ENCODE measurements around the gene ETF1.

Gene ETF1

GRCh38 chr5:138564242-138564641 is 21.2 kb upstream of the ETF1 start:
- no peak overlapping the region for H3K27ac ChIP-seq (ENCODE audit: insufficient read depth, low read length, poor library complexity, severe bottlenecking)
- DNase-seq: no peak
- H3K36me3 ChIP-seq (ENCODE audit: control insufficient read depth, insufficient read depth, low read length): peaks cover 64% of the 10 kb centered on the region
- H3K27me3 ChIP-seq (replicated peaks; ENCODE audit: control insufficient read depth, insufficient read depth, low read length, poor library complexity, severe bottlenecking): no peaks in the 10 kb centered on the region
- H3K4me3 ChIP-seq (ENCODE audit: insufficient read depth, low read depth, low read length, poor library complexity, severe bottlenecking): no peak overlapping the region
- H3K4me1 ChIP-seq (ENCODE audit: control insufficient read depth, insufficient read depth, low read length, poor library complexity, severe bottlenecking): peaks cover 16% of the 10 kb centered on the region
- H3K9me3 ChIP-seq (ENCODE audit: control insufficient read depth, low read length): no peaks in the 10 kb centered on the region

- Histone ChIP-seq H3K36me3 (ENCODE audit: control insufficient read depth, insufficient read depth, low read length) (peaks cover 64% of the 10 kb centered on the region), H3K4me1 (ENCODE audit: control insufficient read depth, insufficient read depth, low read length, poor library complexity, severe bottlenecking) (peaks cover 16% of the 10 kb centered on the region), H3K4me3 (ENCODE audit: insufficient read depth, low read depth, low read length, poor library complexity, severe bottlenecking) (no peak overlapping the region), H3K27me3 (replicated peaks; ENCODE audit: control insufficient read depth, insufficient read depth, low read length, poor library complexity, severe bottlenecking) (no peaks in the 10 kb centered on the region), H3K9me3 (ENCODE audit: control insufficient read depth, low read length) (no peaks in the 10 kb centered on the region), H3K27ac (ENCODE audit: insufficient read depth, low read length, poor library complexity, severe bottlenecking) (no peak overlapping the region)
- no peak for DNase-seq
Measured at GRCh38 chr5:138563340-138564118, 20.5 kb upstream of the ETF1 start.

- H3K27ac ChIP-seq (ENCODE audit: insufficient read depth, low read length, poor library complexity, severe bottlenecking): no peak overlapping the region
- H3K9me3 ChIP-seq (ENCODE audit: control insufficient read depth, low read length): no peaks in the 10 kb centered on the region
- peaks cover 16% of the 10 kb centered on the region for H3K4me1 ChIP-seq (ENCODE audit: control insufficient read depth, insufficient read depth, low read length, poor library complexity, severe bottlenecking)
- peaks cover 67% of the 10 kb centered on the region for H3K36me3 ChIP-seq (ENCODE audit: control insufficient read depth, insufficient read depth, low read length)
- no peak overlapping the region for H3K4me3 ChIP-seq (ENCODE audit: insufficient read depth, low read depth, low read length, poor library complexity, severe bottlenecking)
- no peaks in the 10 kb centered on the region for H3K27me3 ChIP-seq (replicated peaks; ENCODE audit: control insufficient read depth, insufficient read depth, low read length, poor library complexity, severe bottlenecking)
- no peak for DNase-seq
Measured at GRCh38 chr5:138560971-138561370, 17.9 kb upstream of the ETF1 start.

- Histone ChIP-seq H3K36me3 (ENCODE audit: control insufficient read depth, insufficient read depth, low read length) (peaks cover 72% of the 10 kb centered on the region), H3K4me1 (ENCODE audit: control insufficient read depth, insufficient read depth, low read length, poor library complexity, severe bottlenecking) (peaks cover 9% of the 10 kb centered on the region)
Measured at GRCh38 chr5:138559937-138560336, 16.9 kb upstream of the ETF1 start.

GRCh38 chr5:138557677-138558076 is 14.6 kb upstream of the ETF1 start:
- H3K4me1 ChIP-seq (ENCODE audit: control insufficient read depth, insufficient read depth, low read length, poor library complexity, severe bottlenecking): no peaks in the 10 kb centered on the region
- H3K4me3 ChIP-seq (ENCODE audit: insufficient read depth, low read depth, low read length, poor library complexity, severe bottlenecking): no peak overlapping the region
- H3K9me3 ChIP-seq (ENCODE audit: control insufficient read depth, low read length): no peaks in the 10 kb centered on the region
- no peaks in the 10 kb centered on the region for H3K27me3 ChIP-seq (replicated peaks; ENCODE audit: control insufficient read depth, insufficient read depth, low read length, poor library complexity, severe bottlenecking)
- no peak for DNase-seq
- no peak overlapping the region for H3K27ac ChIP-seq (ENCODE audit: insufficient read depth, low read length, poor library complexity, severe bottlenecking)
- peaks cover 81% of the 10 kb centered on the region for H3K36me3 ChIP-seq (ENCODE audit: control insufficient read depth, insufficient read depth, low read length)

More at GRCh38 chr5:138559937-138560336, 16.9 kb upstream of the ETF1 start:
- Histone ChIP-seq H3K4me3 (ENCODE audit: insufficient read depth, low read depth, low read length, poor library complexity, severe bottlenecking) (no peak overlapping the region), H3K9me3 (ENCODE audit: control insufficient read depth, low read length) (no peaks in the 10 kb centered on the region), H3K27ac (ENCODE audit: insufficient read depth, low read length, poor library complexity, severe bottlenecking) (no peak overlapping the region), H3K27me3 (replicated peaks; ENCODE audit: control insufficient read depth, insufficient read depth, low read length, poor library complexity, severe bottlenecking) (no peaks in the 10 kb centered on the region)
- DNase-seq: no peak

- no peaks in the 10 kb centered on the region for H3K27me3 ChIP-seq (replicated peaks; ENCODE audit: control insufficient read depth, insufficient read depth, low read length, poor library complexity, severe bottlenecking)
- no peaks in the 10 kb centered on the region for H3K4me1 ChIP-seq (ENCODE audit: control insufficient read depth, insufficient read depth, low read length, poor library complexity, severe bottlenecking)
- no peak overlapping the region for H3K27ac ChIP-seq (ENCODE audit: insufficient read depth, low read length, poor library complexity, severe bottlenecking)
- peaks cover 55% of the 10 kb centered on the region for H3K36me3 ChIP-seq (ENCODE audit: control insufficient read depth, insufficient read depth, low read length)
- no peak for DNase-seq
- no peaks in the 10 kb centered on the region for H3K9me3 ChIP-seq (ENCODE audit: control insufficient read depth, low read length)
- H3K4me3 ChIP-seq (ENCODE audit: insufficient read depth, low read depth, low read length, poor library complexity, severe bottlenecking): no peak overlapping the region
Measured at GRCh38 chr5:138554143-138554542, 11.1 kb upstream of the ETF1 start.

- H3K36me3 ChIP-seq (ENCODE audit: control insufficient read depth, insufficient read depth, low read length): peaks cover 50% of the 10 kb centered on the region
- no peak overlapping the region for H3K4me3 ChIP-seq (ENCODE audit: insufficient read depth, low read depth, low read length, poor library complexity, severe bottlenecking)
- H3K27ac ChIP-seq (ENCODE audit: insufficient read depth, low read length, poor library complexity, severe bottlenecking): no peak overlapping the region
- H3K27me3 ChIP-seq (replicated peaks; ENCODE audit: control insufficient read depth, insufficient read depth, low read length, poor library complexity, severe bottlenecking): no peaks in the 10 kb centered on the region
- DNase-seq: no peak
- H3K9me3 ChIP-seq (ENCODE audit: control insufficient read depth, low read length): no peaks in the 10 kb centered on the region
- no peaks in the 10 kb centered on the region for H3K4me1 ChIP-seq (ENCODE audit: control insufficient read depth, insufficient read depth, low read length, poor library complexity, severe bottlenecking)
Measured at GRCh38 chr5:138553437-138554095, 10.5 kb upstream of the ETF1 start.

GRCh38 chr5:138552657-138553056 is 9.6 kb upstream of the ETF1 start:
- H3K4me3 ChIP-seq (ENCODE audit: insufficient read depth, low read depth, low read length, poor library complexity, severe bottlenecking): no peak overlapping the region
- H3K4me1 ChIP-seq (ENCODE audit: control insufficient read depth, insufficient read depth, low read length, poor library complexity, severe bottlenecking): no peaks in the 10 kb centered on the region
- no peaks in the 10 kb centered on the region for H3K27me3 ChIP-seq (replicated peaks; ENCODE audit: control insufficient read depth, insufficient read depth, low read length, poor library complexity, severe bottlenecking)
- H3K27ac ChIP-seq (ENCODE audit: insufficient read depth, low read length, poor library complexity, severe bottlenecking): no peak overlapping the region
- DNase-seq: no peak
- peaks cover 40% of the 10 kb centered on the region for H3K36me3 ChIP-seq (ENCODE audit: control insufficient read depth, insufficient read depth, low read length)
- H3K9me3 ChIP-seq (ENCODE audit: control insufficient read depth, low read length): no peaks in the 10 kb centered on the region

- Histone ChIP-seq H3K9me3 (ENCODE audit: control insufficient read depth, low read length) (no peaks in the 10 kb centered on the region), H3K27me3 (replicated peaks; ENCODE audit: control insufficient read depth, insufficient read depth, low read length, poor library complexity, severe bottlenecking) (no peaks in the 10 kb centered on the region), H3K27ac (ENCODE audit: insufficient read depth, low read length, poor library complexity, severe bottlenecking) (no peak overlapping the region), H3K4me3 (ENCODE audit: insufficient read depth, low read depth, low read length, poor library complexity, severe bottlenecking) (no peak overlapping the region), H3K4me1 (ENCODE audit: control insufficient read depth, insufficient read depth, low read length, poor library complexity, severe bottlenecking) (peaks cover 9% of the 10 kb centered on the region), H3K36me3 (ENCODE audit: control insufficient read depth, insufficient read depth, low read length) (peaks cover 8% of the 10 kb centered on the region)
- DNase-seq: no peak
Measured at GRCh38 chr5:138549414-138549813, 6.4 kb upstream of the ETF1 start.

GRCh38 chr5:138545919-138546562 is 3.0 kb upstream of the ETF1 start:
- no peaks in the 10 kb centered on the region for H3K36me3 ChIP-seq (ENCODE audit: control insufficient read depth, insufficient read depth, low read length)
- H3K9me3 ChIP-seq (ENCODE audit: control insufficient read depth, low read length): no peaks in the 10 kb centered on the region
- peaks cover 18% of the 10 kb centered on the region for H3K4me1 ChIP-seq (ENCODE audit: control insufficient read depth, insufficient read depth, low read length, poor library complexity, severe bottlenecking)
- no peak for DNase-seq
- no peak overlapping the region for H3K4me3 ChIP-seq (ENCODE audit: insufficient read depth, low read depth, low read length, poor library complexity, severe bottlenecking)
- no peak overlapping the region for H3K27ac ChIP-seq (ENCODE audit: insufficient read depth, low read length, poor library complexity, severe bottlenecking)
- no peaks in the 10 kb centered on the region for H3K27me3 ChIP-seq (replicated peaks; ENCODE audit: control insufficient read depth, insufficient read depth, low read length, poor library complexity, severe bottlenecking)
